ENCODE measurements around the gene SQOR.

Gene SQOR

DNA sequence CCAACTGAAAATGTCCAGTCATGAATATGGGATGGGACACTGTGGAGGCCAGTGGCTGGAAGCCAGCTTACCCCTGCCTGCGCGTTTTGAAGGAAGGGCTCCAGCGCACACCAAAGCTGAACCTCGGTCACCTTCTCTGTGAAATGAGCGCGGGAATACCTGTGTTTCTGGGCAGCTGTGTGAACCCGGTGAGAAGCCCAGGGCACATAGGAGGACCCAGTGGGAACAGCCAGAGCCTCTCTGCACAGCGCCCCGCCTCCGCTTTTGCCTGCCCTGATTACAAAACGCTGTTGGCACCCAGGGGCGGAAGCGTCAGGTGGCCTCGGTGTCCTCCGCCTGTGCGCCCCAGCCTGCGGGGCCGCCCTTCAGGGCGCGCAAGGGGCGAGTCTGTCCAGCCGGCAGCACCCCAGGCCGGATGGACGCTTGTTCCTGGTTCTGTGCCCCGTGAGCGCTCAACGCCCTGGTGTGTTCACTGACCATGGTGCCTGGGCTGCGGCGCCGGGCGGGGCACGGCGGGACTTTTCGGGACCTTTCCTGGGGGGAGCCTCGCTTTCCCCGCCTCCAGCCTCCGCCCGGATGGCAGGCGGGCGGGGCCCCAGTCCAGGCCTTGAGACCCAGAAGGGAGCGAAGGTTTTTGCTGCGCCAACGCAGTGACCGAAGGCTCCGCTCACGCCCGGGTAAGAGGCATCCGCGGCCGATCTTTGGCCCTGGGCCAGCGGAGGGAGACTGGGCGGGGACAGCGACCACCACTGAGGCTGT, at the start of gene SQOR:
Gene SQOR, plus strand, starts transcription at position 598 of the 759 bp plus-strand sequence. CDS start 23,895 bp downstream, outside the sequence.
- DNase-seq (ENCODE audit: low read depth in 2 of 2, low spot score in 1 of 2): peak; percentile 31 to 36

DNA sequence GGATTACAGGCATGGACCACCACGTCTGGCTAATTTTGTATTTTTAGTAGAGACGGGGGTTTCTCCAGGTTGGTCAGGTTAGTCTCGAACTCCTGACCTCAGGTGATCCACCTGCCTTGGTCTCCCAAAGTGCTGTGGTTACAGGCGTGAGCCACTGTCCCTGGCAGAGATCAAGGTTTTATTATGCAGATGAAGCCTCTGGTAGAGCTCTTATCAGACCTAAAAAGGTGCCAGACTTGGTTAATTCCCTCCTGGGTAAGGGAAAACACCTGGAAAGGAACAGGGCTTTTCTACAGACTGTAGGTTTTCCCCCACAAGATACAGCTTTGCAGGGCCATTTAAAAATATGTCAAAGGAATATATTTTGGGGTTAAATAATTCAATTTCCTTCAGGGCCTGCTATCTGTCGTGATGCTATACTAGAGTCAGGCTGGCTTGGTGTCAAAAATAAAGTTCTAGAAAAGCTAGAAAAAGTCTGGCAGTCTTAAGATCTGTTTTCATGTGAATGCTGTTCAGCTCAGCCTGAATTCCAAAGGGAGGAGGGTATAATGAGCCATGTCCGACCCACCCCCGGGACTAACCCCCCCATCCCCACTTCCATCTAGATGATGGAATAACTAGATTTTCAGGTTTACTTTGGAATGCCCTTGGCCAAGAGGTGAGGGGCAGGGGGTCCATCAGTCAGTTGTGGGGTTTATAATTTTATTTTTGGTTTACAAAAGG, 49.6 kb upstream of the SQOR start:
- no peak for DNase-seq (ENCODE audit: low read depth in 2 of 2, low spot score in 1 of 2)

DNA sequence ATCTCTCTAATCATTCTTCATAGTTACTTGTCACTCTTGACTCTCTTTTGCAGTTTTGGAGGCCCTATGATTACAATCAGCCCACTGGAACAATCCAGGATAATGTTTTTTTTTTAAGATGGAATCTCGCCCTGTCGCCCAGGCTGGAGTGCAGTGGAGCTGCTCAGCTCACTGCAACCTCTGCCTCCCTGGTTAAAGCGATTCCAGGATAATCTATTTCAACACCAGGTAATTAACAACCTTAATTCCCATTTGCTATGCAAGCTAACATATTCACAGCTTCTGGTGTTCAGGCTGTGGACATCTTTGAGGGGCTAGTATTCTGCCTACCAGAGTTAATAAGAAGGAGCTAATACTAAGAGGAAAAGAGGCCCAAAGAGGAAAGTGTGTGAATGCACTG, 48.7 kb upstream of the SQOR start:
- DNase-seq (ENCODE audit: low read depth in 2 of 2, low spot score in 1 of 2): no peak

- DNase-seq (ENCODE audit: low read depth in 2 of 2, low spot score in 1 of 2): no peak
Measured at GRCh38 chr15:45586601-45587094, 48.2 kb upstream of the SQOR start.

DNA sequence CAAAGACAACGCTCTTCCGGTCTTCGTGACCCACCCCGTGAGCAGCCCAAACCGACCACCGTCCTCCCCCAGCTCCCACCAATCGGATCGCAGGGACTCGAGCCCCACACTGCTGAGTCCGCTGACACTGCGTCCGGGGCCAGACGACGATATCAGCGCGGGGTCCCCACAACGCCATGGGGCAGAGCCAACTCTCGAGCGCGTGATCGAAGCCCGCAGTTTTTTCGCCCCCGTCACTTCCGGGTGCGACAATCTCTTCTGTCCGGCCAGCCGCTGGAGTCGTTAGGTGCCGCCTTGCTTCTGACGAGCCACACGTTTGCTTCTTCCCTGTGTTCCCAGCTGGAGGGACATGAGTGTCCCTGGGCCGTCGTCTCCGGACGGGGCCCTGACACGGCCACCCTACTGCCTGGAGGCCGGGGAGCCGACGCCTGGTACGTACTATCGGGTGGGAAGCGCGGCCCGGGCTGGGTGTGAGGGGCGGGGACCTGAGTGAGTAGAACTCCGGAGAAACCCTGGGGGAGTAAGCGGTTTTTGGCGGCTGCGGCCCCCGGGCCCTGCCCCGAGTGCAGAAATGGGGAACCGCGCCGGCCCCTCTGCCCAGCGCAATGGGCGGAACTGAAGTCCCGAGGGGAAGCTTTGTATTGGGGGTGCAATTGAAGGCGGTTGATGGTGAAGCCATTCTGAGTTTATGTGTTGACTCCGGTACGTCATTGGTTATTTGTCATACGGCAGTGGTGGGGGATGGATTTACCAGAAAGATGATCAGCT, 47.5 kb upstream of the SQOR start, which contains the start of gene BLOC1S6:
Gene BLOC1S6, plus strand, starts transcription at position 285 of the 768 bp plus-strand sequence. Its CDS starts 65 bp downstream, at position 350.
- DNase-seq (ENCODE audit: low read depth in 2 of 2, low spot score in 1 of 2): peak; percentile 73 to 80

GRCh38 chr15:45587863-45588170, 47.0 kb upstream of the SQOR start:
- DNase-seq (ENCODE audit: low read depth in 2 of 2, low spot score in 1 of 2): no peak

- DNase-seq (ENCODE audit: low read depth in 2 of 2, low spot score in 1 of 2): no peak
Measured at GRCh38 chr15:45588219-45588875, 46.5 kb upstream of the SQOR start.

DNA sequence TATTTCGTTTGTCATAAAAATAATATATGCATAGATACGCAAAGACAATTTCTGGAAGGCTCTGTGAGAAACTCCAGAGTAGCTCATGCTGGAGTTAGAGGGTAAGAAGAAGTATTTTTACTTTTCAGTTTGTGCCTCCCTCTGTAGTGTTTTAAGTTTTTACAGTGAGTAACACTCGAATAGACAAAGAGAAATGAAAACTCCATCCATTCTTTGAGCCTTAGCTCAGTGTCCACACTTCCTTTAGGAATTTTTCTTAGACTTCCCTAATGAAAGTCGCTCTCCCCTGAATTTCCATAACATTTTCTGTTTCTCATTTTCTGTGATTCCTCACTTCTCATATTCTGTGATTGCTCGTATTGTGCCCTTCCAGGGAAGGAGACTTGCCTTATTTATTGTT, 45.6 kb upstream of the SQOR start:
- DNase-seq (ENCODE audit: low read depth in 2 of 2, low spot score in 1 of 2): no peak

- DNase-seq (ENCODE audit: low read depth in 2 of 2, low spot score in 1 of 2): no peak
Measured at GRCh38 chr15:45594319-45594718, 40.5 kb upstream of the SQOR start.

- DNase-seq (ENCODE audit: low read depth in 2 of 2, low spot score in 1 of 2): no peak
Measured at GRCh38 chr15:45594835-45595530, 39.8 kb upstream of the SQOR start.

DNA sequence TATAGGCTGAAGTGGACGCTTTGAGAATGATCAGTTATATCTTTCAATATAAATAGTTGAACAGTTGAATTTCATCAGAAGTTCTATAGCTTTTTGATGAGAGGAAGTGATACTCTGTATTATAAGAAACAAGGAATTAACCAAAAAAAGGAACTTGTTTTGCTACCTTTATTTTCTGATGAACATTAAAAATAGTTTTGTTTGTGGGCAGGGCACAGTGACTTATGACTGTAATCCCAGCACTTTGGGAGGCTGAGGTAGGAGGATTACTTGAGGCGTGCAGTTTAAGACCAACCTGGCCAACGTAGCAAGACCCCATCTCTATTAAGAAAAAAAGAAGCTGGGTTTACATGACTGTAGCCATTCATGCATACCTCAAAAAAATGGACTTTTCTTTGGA, 30.9 kb upstream of the SQOR start:
- DNase-seq (ENCODE audit: low read depth in 2 of 2, low spot score in 1 of 2): no peak

GRCh38 chr15:45604326-45604725, 30.5 kb upstream of the SQOR start:
- no peak for DNase-seq (ENCODE audit: low read depth in 2 of 2, low spot score in 1 of 2)

GRCh38 chr15:45606413-45606812, 28.4 kb upstream of the SQOR start:
- no peak for DNase-seq (ENCODE audit: low read depth in 2 of 2, low spot score in 1 of 2)

- no peak for DNase-seq (ENCODE audit: low read depth in 2 of 2, low spot score in 1 of 2)
Measured at GRCh38 chr15:45606841-45607240, 28.0 kb upstream of the SQOR start.

DNA sequence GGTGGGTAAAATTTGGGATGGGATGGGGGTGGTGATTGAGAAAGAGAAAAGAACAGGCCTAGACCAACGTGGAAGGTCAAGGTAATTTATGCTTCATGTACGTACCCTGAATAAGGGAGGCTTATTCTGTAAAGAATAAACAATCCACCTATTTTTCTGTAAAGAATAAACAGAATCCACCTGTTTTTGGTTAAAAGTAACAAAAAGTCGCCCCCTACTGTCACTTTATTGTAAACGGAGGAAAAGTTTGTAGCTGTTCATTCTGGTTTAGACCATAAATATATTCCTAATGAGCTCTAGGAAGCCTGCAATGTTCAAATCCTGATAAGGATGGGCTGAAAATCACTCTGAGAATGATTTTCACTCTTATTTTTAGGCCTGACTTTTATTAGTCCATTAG, 23.5 kb upstream of the SQOR start:
- DNase-seq (ENCODE audit: low read depth in 2 of 2, low spot score in 1 of 2): no peak

DNA sequence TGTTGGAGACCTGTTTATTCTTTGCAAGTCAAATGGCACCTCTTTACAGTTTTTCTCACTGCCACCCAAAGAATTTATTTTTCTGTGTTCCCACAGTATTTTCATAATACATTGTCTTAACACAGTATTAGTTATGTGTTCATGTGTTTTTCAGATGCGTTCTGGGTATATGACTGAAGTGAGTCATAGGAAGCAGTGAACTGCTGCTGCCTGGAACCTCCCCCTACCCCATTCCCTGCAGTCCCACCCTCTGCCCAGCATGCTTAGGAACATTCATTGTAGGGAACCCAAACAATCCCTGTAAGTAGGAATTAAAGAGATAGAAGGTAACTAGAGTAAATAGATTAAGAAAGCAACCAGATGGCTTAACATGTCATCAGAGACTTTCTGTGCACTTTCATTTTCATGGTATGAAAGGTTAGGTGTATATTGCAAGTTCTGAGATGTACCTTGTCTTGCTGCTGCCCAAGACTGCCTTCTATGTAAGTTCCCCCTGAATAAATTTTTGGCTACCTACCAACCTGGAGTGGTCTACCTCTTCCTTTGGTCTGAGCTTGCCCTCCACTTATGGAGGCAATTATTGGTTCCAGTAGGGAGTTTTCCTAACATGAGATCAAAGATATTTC, 21.9 kb upstream of the SQOR start:
- DNase-seq (ENCODE audit: low read depth in 2 of 2, low spot score in 1 of 2): no peak

DNA sequence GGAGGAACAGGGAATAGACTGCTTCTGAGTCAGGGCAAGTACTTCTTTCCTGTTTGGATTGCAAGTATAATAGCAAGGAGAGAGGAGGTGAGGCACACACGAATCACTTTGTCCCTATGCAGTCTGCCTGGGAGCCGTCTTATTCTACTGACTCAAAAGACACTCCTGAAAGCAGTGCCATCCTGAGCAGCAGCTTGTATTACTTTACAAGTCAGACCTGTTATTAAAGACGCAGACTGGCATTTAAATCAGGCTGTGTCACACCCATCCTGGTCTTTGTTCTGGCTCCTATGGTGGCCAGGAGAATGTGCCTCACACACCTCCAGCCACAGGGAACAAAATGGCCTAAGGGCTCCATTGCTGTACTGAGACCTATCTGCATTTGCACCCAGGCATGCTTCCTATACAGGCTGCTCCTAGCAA, 17.9 kb upstream of the SQOR start:
- DNase-seq (ENCODE audit: low read depth in 2 of 2, low spot score in 1 of 2): no peak

GRCh38 chr15:45618813-45619212, 16.0 kb upstream of the SQOR start:
- no peak for DNase-seq (ENCODE audit: low read depth in 2 of 2, low spot score in 1 of 2)

DNA sequence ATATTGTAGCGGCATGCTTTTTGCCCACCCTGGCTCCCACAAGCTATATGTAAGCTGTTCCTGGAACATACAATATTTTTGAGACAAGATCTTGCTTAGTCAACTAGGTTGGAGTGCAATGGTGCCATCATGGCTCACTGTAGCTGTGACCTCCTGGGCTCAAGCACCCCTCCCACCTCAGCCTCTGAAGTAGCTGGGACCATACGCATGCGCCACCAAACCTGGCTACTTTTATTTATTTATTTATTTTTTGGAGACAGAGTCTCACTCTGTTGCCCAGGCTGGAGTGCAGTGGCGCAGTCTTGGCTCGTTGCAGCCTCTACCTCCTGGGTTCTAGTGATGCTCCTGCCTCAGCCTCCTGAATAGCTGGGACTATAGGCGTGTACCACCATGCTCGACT, 6.7 kb upstream of the SQOR start:
- no peak for DNase-seq (ENCODE audit: low read depth in 2 of 2, low spot score in 1 of 2)

Data from stimulated activated CD8-positive, alpha-beta memory T cell treated with anti-CD3 and anti-CD28 coated beads, Interleukin-4, amount 100 ng/mL, for 1 hour (primary cell).